Fibroblast of pulmonary artery (primary cell): ENCODE measurements around the gene POLR2H.
"Not testable (repeated sequence)": the region's sequence is repeated elsewhere in the genome, so short reads cannot be mapped to it uniquely, and the experiment has no call there.

Source experiments
- DNase-seq: peaks from one replicate; pipeline ENCODE4 v3.0.0-alpha.2; 2010; ENCODE audit warnings: low read depth
- H3K4me3 ChIP-seq: replicated peaks from 2 replicates; pipeline ENCODE4 v1.5.1; 2011; ENCODE audit warnings: low read depth, mild to moderate bottlenecking, control low read depth, low read length, moderate library complexity
- CTCF ChIP-seq: IDR thresholded peaks from 2 replicates; pipeline ENCODE4 v1.5.1; 2011; ENCODE audit warnings: mild to moderate bottlenecking, control low read depth, low read length, inconsistent platforms; ENCODE audit errors: missing control alignments

Gene POLR2H

GRCh38 chr3:184338511-184338945 is 23.0 kb upstream of the POLR2H start:
- peak overlapping the region; percentile 41 for H3K4me3 ChIP-seq
- peak; percentile 91 for DNase-seq
- TF ChIP-seq CTCF, result no peak

DNA sequence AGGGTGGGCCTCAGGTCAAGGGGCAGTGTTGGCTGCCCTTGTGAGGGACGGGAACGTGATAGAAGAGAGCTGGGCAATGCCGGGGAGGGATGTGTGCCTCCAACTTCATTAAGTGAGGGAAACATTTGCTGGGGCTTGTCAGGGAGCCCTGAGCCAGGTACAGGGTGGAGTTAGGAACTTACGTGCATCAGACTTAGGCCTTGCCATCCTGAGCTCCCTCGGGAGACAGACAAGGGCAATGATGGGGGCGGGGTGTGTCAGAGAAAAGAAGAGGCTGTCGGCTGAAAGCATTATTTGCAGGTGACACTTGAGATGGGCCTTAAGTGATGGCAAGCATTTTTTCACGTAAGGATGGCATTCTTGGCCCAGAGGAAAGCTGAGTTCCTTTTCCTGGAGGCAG is 22.5 kb upstream of the POLR2H start:
- TF ChIP-seq CTCF, result no peak
- DNase-seq, result no peak
- peak overlapping the region; percentile 41 for H3K4me3 ChIP-seq

DNA sequence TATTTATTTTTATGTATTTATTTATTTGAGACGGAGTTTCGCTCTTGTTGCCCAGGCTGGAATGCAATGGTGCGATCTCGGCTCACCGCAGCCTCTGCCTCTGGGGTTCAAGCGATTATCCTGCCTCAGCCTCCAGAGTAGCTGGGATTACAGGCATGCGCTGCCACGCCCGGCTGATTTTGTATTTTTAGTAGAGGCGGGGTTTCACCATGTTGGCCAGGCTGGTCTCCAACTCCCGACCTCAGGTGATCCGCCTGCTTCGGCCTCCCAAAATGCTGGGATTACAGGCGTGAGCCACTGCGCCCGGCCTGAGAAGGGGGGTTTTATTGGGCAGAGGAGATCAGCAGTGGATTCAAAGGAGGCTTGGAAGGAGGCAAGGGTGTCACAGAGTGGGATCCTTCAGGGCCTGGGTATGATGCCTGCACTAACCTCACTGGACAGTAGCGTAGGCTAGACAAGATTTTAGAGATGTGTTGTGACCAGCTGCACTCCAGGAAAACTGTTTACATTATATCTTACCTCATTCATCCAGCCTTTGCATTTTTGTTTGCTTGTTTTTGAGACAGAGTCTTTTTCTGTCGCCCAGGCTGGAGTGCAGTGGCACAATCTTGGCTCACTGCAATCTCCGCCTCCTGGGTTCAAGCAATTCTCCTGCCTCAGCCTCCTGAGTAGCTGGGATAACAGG is 21.9 kb upstream of the POLR2H start:
- not testable (repeated sequence) for DNase-seq, H3K4me3 ChIP-seq

GRCh38 chr3:184341925-184342324 is 19.6 kb upstream of the POLR2H start:
- H3K4me3 ChIP-seq, result no peak overlapping the region
- no peak for TF ChIP-seq CTCF
- DNase-seq, result no peak

DNA sequence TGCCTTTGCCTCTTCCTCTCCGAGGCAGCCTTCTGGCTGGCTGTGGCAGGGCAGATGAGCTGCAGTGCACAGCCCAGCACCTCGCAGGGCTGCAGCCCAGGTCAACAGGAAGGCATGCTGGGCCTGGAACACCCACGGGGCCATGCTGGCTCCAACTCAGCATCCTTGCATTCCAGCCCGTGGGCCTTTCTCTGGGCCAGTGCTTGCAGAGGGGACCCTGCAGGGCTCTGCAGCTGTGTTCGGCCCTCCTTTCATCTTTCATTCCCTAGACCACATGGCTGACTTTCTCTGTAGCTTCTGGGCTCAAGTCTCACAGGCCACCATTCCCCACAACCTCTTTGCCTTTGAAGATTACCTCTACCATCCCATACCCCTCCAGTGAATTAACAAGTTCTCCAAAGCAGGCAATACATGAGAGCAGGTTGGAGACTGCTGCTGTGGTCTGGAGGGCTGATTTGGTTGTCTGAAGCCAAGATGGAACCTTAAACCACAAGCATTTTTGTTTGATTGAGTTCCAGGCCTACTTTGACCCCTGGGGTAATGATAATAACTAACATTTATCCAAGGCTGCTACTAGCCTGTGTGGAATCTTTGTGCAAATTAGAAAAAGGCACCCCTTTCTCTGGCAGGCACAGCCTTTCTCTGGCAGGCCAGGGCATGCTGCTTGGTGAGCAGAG is 18.2 kb upstream of the POLR2H start:
- H3K4me3 ChIP-seq, result no peak overlapping the region
- TF ChIP-seq CTCF, result no peak
- DNase-seq, result no peak

DNA sequence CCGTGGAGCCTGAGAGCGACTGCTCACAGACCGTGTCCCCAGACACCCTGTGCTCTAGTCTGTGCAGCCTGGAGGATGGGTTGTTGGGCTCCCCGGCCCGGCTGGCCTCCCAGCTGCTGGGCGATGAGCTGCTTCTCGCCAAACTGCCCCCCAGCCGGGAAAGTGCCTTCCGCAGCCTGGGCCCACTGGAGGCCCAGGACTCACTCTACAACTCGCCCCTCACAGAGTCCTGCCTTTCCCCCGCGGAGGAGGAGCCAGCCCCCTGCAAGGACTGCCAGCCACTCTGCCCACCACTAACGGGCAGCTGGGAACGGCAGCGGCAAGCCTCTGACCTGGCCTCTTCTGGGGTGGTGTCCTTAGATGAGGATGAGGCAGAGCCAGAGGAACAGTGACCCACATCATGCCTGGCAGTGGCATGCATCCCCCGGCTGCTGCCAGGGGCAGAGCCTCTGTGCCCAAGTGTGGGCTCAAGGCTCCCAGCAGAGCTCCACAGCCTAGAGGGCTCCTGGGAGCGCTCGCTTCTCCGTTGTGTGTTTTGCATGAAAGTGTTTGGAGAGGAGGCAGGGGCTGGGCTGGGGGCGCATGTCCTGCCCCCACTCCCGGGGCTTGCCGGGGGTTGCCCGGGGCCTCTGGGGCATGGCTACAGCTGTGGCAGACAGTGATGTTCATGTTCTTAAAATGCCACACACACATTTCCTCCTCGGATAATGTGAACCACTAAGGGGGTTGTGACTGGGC is 16.8 kb upstream of the POLR2H start:
- no peak for DNase-seq
- H3K4me3 ChIP-seq, result no peak overlapping the region
- no peak for TF ChIP-seq CTCF
